Measurements from ENCODE around the gene KANK3.

DNA sequence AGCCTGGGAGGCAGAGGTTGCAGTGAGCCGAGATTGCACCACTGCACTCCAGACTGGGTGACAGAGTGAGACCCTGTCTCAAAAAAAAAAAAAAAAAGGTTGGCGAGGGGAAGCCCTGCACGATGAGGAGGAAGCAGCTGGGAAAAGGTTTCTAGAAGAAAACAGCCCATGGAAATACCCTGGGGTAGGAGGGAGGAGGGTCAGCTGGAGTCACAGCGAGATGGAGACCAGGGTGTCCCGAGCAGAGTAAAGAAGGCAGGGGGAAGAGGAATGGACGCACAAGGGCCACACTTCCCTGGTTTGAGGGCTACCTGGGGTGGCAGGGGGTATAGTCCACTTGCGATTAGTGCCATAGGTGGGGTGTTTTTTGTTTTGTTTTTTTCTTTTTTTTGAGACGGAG is 6.4 kb downstream of the KANK3 start:
- no peak for TF ChIP-seq CTCF (IDR thresholded peaks at IDR 0.05)
- TF ChIP-seq POLR2A (IDR thresholded peaks at IDR 0.05): no peak

Data from Peyer's patch (tissue), 4 donors.